SK-N-MC (cell line): Measurements from ENCODE around the gene PLA2G15.

Experiments
- EZH2 ChIP-seq: fragments of 200-600 bp; sonication (generic); IDR thresholded peaks from one replicate; pipeline ENCODE4 v1.6.1; 2017; ENCODE audit warnings: antibody characterized with exemption
- POLR2AphosphoS5 ChIP-seq: IDR thresholded peaks from 2 replicates; pipeline ENCODE4 v1.6.1; 2012; ENCODE audit warnings: mild to moderate bottlenecking, low read depth, low read length, borderline replicate concordance

DNA sequence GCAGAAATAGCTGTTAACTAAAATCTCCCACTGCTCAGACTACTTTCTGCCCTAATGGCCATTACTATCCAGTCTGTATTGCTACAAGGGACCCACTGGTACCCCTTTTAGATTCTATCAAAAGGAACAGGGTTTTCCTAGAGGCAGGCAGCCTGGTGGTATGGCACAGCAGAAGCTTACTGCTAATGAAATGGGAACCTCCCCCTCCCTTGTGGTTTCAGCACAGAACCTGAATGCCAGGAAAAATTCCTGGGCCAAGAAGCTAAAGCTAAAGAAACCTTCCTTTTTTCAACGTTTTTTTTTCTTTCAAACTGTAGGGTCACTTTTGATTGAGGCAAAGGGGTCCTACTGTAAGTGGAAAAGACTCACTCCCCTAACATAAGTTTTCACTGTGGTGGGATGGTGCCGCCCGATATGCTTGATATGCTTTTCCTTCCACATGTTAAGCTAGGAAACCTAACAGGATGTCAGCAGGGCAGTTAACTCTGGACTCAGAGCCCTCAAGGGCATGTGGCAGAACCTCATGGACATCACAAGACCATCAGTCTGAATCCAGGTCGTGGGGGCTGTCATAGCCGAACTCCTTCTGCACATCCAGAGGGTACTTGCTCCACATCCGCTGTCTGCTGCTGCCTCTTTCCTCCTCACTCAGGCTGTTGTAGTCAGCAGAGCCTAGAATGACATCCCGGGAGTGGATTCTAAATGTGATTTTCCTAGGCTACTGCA lies 55.7 kb downstream of the PLA2G15 start:
- TF ChIP-seq EZH2 (no peak), POLR2AphosphoS5 (no peak)
